ENCODE data around the gene DHX16. TPM values are rescaled to one million over a fixed set of nuclear protein-coding genes. Genes with fewer than 3 reads are reported as not detected.

Gene DHX16
- total RNA-seq, 1 donor from 2014 or later, result 17.6 TPM

- Mint-ChIP-seq H3K27ac (no peak overlapping the region), H3K4me1 (no peaks in the 10 kb centered on the region), H3K4me3 (no peak overlapping the region), H3K27me3 (ENCODE audit: insufficient read depth, low read depth) (peaks cover 2% of the 10 kb centered on the region), H3K36me3 (peaks cover 36% of the 10 kb centered on the region), H3K9me3 (no peaks in the 10 kb centered on the region)
- H3K27me3 ChIP-seq, result no peaks in the 10 kb centered on the region
- H3K36me3 ChIP-seq, result no peaks in the 10 kb centered on the region
- H2AFZ ChIP-seq (replicated peaks), result no peak overlapping the region
- no peaks in the 10 kb centered on the region for H3F3A ChIP-seq (ENCODE audit: low read depth)
- H3K79me2 ChIP-seq (ENCODE audit: low read depth), result no peaks in the 10 kb centered on the region
- TF ChIP-seq EZH2phosphoT487 (IDR thresholded peaks at IDR 0.05), result no peak
- TF ChIP-seq EZH2 (IDR thresholded peaks at IDR 0.05), result no peak
- no peak for TF ChIP-seq CTCF (IDR thresholded peaks at IDR 0.05)
- no peak overlapping the region for H3K4me3 ChIP-seq
- DNase-seq (ENCODE audit: low spot score), result no peak
- H4K20me1 ChIP-seq (ENCODE audit: low read depth), result peaks cover 1% of the 10 kb centered on the region
- no peak overlapping the region for H3K27ac ChIP-seq
- no peaks in the 10 kb centered on the region for H3K4me1 ChIP-seq
- no peaks in the 10 kb centered on the region for H3K9me3 ChIP-seq (ENCODE audit: low read depth)
- no peak overlapping the region for H3K9ac ChIP-seq
- no peak overlapping the region for H3K4me2 ChIP-seq
Observed at GRCh38 chr6:30635834-30636233, 37.0 kb downstream of the DHX16 start.

GRCh38 chr6:30626484-30627366 is 46.1 kb downstream of the DHX16 start, which contains the start of gene ATAT1:
Gene ATAT1, plus strand, starts transcription at chr6:30626874.
- H3K27ac Mint-ChIP-seq, result peak within 1 kb of the TSS; percentile 90
- Histone ChIP-seq H3K4me1 (peaks cover 8% of the 10 kb centered on the region), H3F3A (ENCODE audit: low read depth) (peaks cover 10% of the 10 kb centered on the region), H3K27me3 (no peaks in the 10 kb centered on the region), H3K9ac (peak within 1 kb of the TSS; percentile 80), H3K9me3 (ENCODE audit: low read depth) (no peaks in the 10 kb centered on the region), H3K4me3 (peak within 1 kb of the TSS; percentile 82), H3K27ac (peak within 1 kb of the TSS; percentile 68), H4K20me1 (ENCODE audit: low read depth) (no peaks in the 10 kb centered on the region), H3K4me2 (peak within 1 kb of the TSS; percentile 93), H3K79me2 (ENCODE audit: low read depth) (peaks cover 22% of the 10 kb centered on the region), H3K36me3 (peaks cover 8% of the 10 kb centered on the region), H2AFZ (replicated peaks) (peak within 1 kb of the TSS; percentile 90)
- no peaks in the 10 kb centered on the region for H3K9me3 Mint-ChIP-seq
- H3K4me1 Mint-ChIP-seq, result peaks cover 20% of the 10 kb centered on the region
- peaks cover 30% of the 10 kb centered on the region for H3K36me3 Mint-ChIP-seq
- TF ChIP-seq CTCF (IDR thresholded peaks at IDR 0.05) (peak; percentile 51), EZH2phosphoT487 (IDR thresholded peaks at IDR 0.05) (no peak)
- peak within 1 kb of the TSS; percentile 93 for H3K4me3 Mint-ChIP-seq
- H3K27me3 Mint-ChIP-seq (ENCODE audit: insufficient read depth, low read depth), result peaks cover 2% of the 10 kb centered on the region
- DNase-seq (ENCODE audit: low spot score), result peak; percentile 90

- Histone ChIP-seq H3K79me2 (ENCODE audit: low read depth) (peaks cover 22% of the 10 kb centered on the region), H3K9me3 (ENCODE audit: low read depth) (no peaks in the 10 kb centered on the region), H3K27me3 (no peaks in the 10 kb centered on the region), H3K4me1 (peaks cover 8% of the 10 kb centered on the region), H3F3A (ENCODE audit: low read depth) (peaks cover 10% of the 10 kb centered on the region), H3K36me3 (peaks cover 8% of the 10 kb centered on the region), H3K9ac (no peak overlapping the region), H4K20me1 (ENCODE audit: low read depth) (no peaks in the 10 kb centered on the region), H3K4me3 (no peak overlapping the region), H3K4me2 (no peak overlapping the region), H2AFZ (replicated peaks) (no peak overlapping the region), H3K27ac (no peak overlapping the region)
- H3K4me3 Mint-ChIP-seq, result no peak overlapping the region
- DNase-seq (ENCODE audit: low spot score), result no peak
- peaks cover 25% of the 10 kb centered on the region for H3K36me3 Mint-ChIP-seq
- H3K27me3 Mint-ChIP-seq (ENCODE audit: insufficient read depth, low read depth), result peaks cover 2% of the 10 kb centered on the region
- no peak overlapping the region for H3K27ac Mint-ChIP-seq
- peaks cover 20% of the 10 kb centered on the region for H3K4me1 Mint-ChIP-seq
- no peaks in the 10 kb centered on the region for H3K9me3 Mint-ChIP-seq
- TF ChIP-seq EZH2 (IDR thresholded peaks at IDR 0.05) (no peak), CTCF (IDR thresholded peaks at IDR 0.05) (no peak), EZH2phosphoT487 (IDR thresholded peaks at IDR 0.05) (no peak)
Observed at GRCh38 chr6:30625511-30625910, 47.3 kb downstream of the DHX16 start.

Data from neural progenitor cell (in vitro differentiated cells).